Prostate gland (tissue), 2 donors: ENCODE data around the gene C11orf21. TPM values are rescaled to one million over a fixed set of nuclear protein-coding genes. Genes with fewer than 3 reads are reported as not detected.
A peak's percentile ranks its signal among the peaks of the same experiment; 100 is the strongest.

Source experiments
- DNase-seq: peaks from one replicate; pipeline ENCODE4 v3.0.0-alpha.2; 2019; ENCODE audit warnings: low spot score
- H3K27ac ChIP-seq, 2 donors: fragments of 200-600 bp; sonication (generic); 2 replicates each; pipeline ENCODE4 v1.5.1; 2017 to 2019
- H3K27me3 ChIP-seq: fragments of 200-600 bp; sonication (generic); replicated peaks from 2 replicates; pipeline ENCODE4 v1.5.1; 2019; ENCODE audit not compliant: insufficient read depth
- H3K36me3 ChIP-seq, 2 donors: fragments of 200-600 bp; sonication (generic); 1 replicate in 1 of 2; 2 replicates in 1 of 2; pipeline versions ENCODE4 v1.5.1 to v1.8.1; 2017 to 2019
- H3K4me1 ChIP-seq: fragments of 200-600 bp; sonication (generic); replicated peaks from 2 replicates; pipeline ENCODE4 v1.5.1; 2019
- H3K4me3 ChIP-seq, 2 donors: fragments of 200-600 bp; sonication (generic); 2 replicates each; pipeline ENCODE4 v1.5.1; 2017 to 2019
- H3K9me3 ChIP-seq: fragments of 200-600 bp; sonication (generic); 2 replicates; pipeline ENCODE4 v1.5.1; 2017
- CTCF ChIP-seq, 4 experiments: fragments of 200-600 bp in 2 of 4; fragments of 450-650 bp in 2 of 4; sonication (generic) in 2 of 4; IDR thresholded peaks; 1 replicate in 3 of 4; 2 replicates in 1 of 4; pipeline ENCODE4 v1.5.1; 2016 to 2019; ENCODE audit warnings: antibody characterized with exemption in 4 of 4, mild to moderate bottlenecking in 2 of 4, moderate library complexity in 2 of 4
- POLR2A ChIP-seq: fragments of 450-650 bp; IDR thresholded peaks from one replicate; pipeline ENCODE4 v1.6.1; 2016; ENCODE audit warnings: antibody characterized with exemption, mild to moderate bottlenecking
- POLR2AphosphoS5 ChIP-seq: sonication (generic); formaldehyde crosslinking; IDR thresholded peaks from one replicate; pipeline ENCODE4 v1.6.1; 2017; ENCODE audit warnings: antibody characterized with exemption
- WGBS: methylation state at CpG from one replicate; pipeline ENCODE4 v1.1.5; 2018; 5-methylcytosine and 5-hydroxymethylcytosine counted together
- intact Hi-C: fragments of 100-400 bp; cut with DNase I; formaldehyde crosslinking; loops from one replicate; pipeline ENCODE4 v1.14.2; 2022
- total RNA-seq, 2 donors: library from RNA; depleted of rRNA; stranded (reverse); fragments of >200 nt; gene quantifications; one replicate each; pipeline ENCODE4 v1.1.0, GENCODE V29; 2016

C11orf21 gene
- total RNA-seq, 2 donors from 2014 or later = 0.85 TPM; not detected in 1

GRCh38 chr11:2346014-2346413, 44.3 kb upstream of the C11orf21 start:
- WGBS = 88% methylated on average over 4 of the region's 4 CpGs
- Histone ChIP-seq H3K4me3 (no peak overlapping the region), H3K36me3 (no peaks in the 10 kb centered on the region), H3K9me3 (no peaks in the 10 kb centered on the region), H3K27ac (no peak overlapping the region), H3K4me1 (no peaks in the 10 kb centered on the region), H3K27me3 (no peaks in the 10 kb centered on the region)
- no peak for DNase-seq
- intact Hi-C loops = no loop called here
- TF ChIP-seq CTCF (IDR thresholded peaks at IDR 0.05) (no peak), POLR2AphosphoS5 (no peak), POLR2A (no peak)

GRCh38 chr11:2345050-2345449, 43.3 kb upstream of the C11orf21 start:
- Histone ChIP-seq H3K9me3 (no peaks in the 10 kb centered on the region), H3K4me1 (no peaks in the 10 kb centered on the region), H3K27ac (no peak overlapping the region), H3K4me3 (no peak overlapping the region), H3K36me3 (no peaks in the 10 kb centered on the region), H3K27me3 (no peaks in the 10 kb centered on the region)
- DNase-seq = no peak
- TF ChIP-seq CTCF (IDR thresholded peaks at IDR 0.05) (no peak), POLR2A (no peak), POLR2AphosphoS5 (no peak)
- intact Hi-C loops = no loop called here
- 98% methylated on average over 2 of the region's 2 CpGs for WGBS

- no peaks in the 10 kb centered on the region for H3K9me3 ChIP-seq
- no peak overlapping the region for H3K27ac ChIP-seq
- no peaks in the 10 kb centered on the region for H3K4me1 ChIP-seq
- 86% methylated on average over 4 of the region's 4 CpGs for WGBS
- H3K4me3 ChIP-seq = no peak overlapping the region
- no peak for DNase-seq
- TF ChIP-seq POLR2AphosphoS5 = no peak
- TF ChIP-seq CTCF (IDR thresholded peaks at IDR 0.05) = no peak
- TF ChIP-seq POLR2A = no peak
- no peaks in the 10 kb centered on the region for H3K36me3 ChIP-seq
- no peaks in the 10 kb centered on the region for H3K27me3 ChIP-seq
- intact Hi-C loops = no loop called here
These were observed 41.8 kb upstream of the C11orf21 start for GRCh38 chr11:2343502-2343901.

- WGBS = 47% methylated on average over 5 of the region's 5 CpGs
- H3K27ac ChIP-seq = no peak overlapping the region
- H3K36me3 ChIP-seq = no peaks in the 10 kb centered on the region
- intact Hi-C loops = no loop called here
- peak; percentile 32 for DNase-seq
- no peak overlapping the region for H3K4me3 ChIP-seq
- H3K9me3 ChIP-seq = no peaks in the 10 kb centered on the region
- H3K27me3 ChIP-seq = no peaks in the 10 kb centered on the region
- TF ChIP-seq POLR2AphosphoS5 (no peak), POLR2A (no peak), CTCF (IDR thresholded peaks at IDR 0.05) (no peak)
- H3K4me1 ChIP-seq = no peaks in the 10 kb centered on the region
These were observed 41.3 kb upstream of the C11orf21 start for GRCh38 chr11:2342981-2343380.

- no peak for DNase-seq
- H3K4me3 ChIP-seq = no peak overlapping the region
- intact Hi-C loops = no loop called here
- no peaks in the 10 kb centered on the region for H3K27me3 ChIP-seq
- no peaks in the 10 kb centered on the region for H3K9me3 ChIP-seq
- TF ChIP-seq POLR2AphosphoS5 (no peak), POLR2A (no peak), CTCF (IDR thresholded peaks at IDR 0.05) (no peak)
- no peaks in the 10 kb centered on the region for H3K4me1 ChIP-seq
- WGBS = 99% methylated on average over 3 of the region's 3 CpGs
- H3K36me3 ChIP-seq = no peaks in the 10 kb centered on the region
- H3K27ac ChIP-seq = no peak overlapping the region
These were observed 40.8 kb upstream of the C11orf21 start for GRCh38 chr11:2342557-2342956.
